Measurements from ENCODE around the gene BLTP2.

The BLTP2 gene

GRCh38 chr17:28598799-28599310 lies 46.1 kb downstream of the BLTP2 start, which contains the start of gene SPAG5:
Gene SPAG5 (minus strand): TSS chr17:28599025. CDS start chr17:28598946, 79 bp downstream.
- peak within 1 kb of the TSS; percentile 91 for H3K4me3 Mint-ChIP-seq
- H3K27ac Mint-ChIP-seq = peak within 1 kb of the TSS; percentile 92
- H3K36me3 Mint-ChIP-seq (ENCODE audit: low read depth) = peaks cover 19% of the 10 kb centered on the region
- ATAC-seq (peak; percentile 90), DNase-seq (peak; percentile 92)
- no peaks in the 10 kb centered on the region for H3K9me3 Mint-ChIP-seq
- no peaks in the 10 kb centered on the region for H3K27me3 Mint-ChIP-seq
- peaks cover 22% of the 10 kb centered on the region for H3K4me1 Mint-ChIP-seq

DNA sequence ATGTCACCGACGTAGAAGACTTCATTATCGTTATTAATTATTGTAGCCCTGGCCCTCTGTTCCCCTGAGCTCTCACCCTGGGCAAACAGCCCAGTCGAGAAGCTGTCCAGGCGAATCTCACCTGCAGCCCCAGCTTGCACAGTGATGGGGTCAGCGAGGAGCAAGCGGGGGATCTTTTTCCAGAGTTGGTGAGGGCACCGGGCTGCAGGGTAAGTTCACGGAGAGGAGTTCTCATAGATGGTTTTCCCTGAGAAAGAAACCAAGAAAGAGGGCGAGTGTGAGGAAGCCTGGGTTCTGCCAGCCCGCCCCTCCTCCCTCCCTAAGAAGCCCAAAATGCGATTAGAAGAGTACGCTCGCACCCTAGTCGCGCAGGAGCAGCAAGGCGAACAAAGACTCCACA lies 46.6 kb downstream of the BLTP2 start:
- peak overlapping the region; percentile 92 for H3K27ac Mint-ChIP-seq
- peak; percentile 0 for ATAC-seq

DNA sequence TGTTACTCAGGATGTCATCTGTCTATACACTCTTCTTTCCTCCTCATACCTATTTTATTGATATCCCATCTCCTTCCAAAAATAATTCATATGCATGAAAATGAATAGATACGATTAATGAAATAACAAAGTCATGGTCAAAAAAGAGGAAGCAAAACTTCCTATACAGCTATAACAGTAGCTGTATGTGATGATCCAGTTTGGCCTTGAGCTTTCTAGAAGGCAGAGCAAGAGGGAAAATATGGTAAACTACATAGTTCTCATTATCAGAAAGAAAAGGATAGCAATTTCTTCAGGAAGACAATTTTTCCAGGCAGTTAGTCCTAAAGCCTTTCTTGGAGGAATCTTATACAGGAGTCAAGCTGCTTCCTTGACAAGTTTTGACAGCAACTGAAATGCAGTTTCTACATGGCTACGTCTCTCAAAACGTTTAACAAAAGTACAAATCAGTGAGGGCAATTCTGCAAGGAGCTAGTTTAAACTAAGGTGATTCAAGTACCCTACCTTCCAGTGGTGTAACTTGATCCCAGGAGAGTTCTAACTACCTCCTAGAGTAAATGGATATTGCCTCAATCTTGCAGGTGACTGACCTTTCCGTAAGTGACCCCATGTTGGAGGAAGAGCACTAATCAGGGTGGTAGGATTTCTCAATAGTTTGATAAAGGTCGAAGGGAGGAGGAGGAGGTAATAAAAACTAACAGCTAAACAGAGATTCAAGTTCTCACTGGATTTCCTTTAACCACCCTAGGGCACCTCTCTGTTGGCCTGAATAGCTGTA lies 47.2 kb downstream of the BLTP2 start:
- H3K4me3 Mint-ChIP-seq = peak overlapping the region; percentile 91
- peaks cover 22% of the 10 kb centered on the region for H3K4me1 Mint-ChIP-seq
- H3K36me3 Mint-ChIP-seq (ENCODE audit: low read depth) = peaks cover 23% of the 10 kb centered on the region
- DNase-seq (no peak), ATAC-seq (no peak)
- no peaks in the 10 kb centered on the region for H3K27me3 Mint-ChIP-seq
- H3K27ac Mint-ChIP-seq = peak overlapping the region; percentile 92
- no peaks in the 10 kb centered on the region for H3K9me3 Mint-ChIP-seq

More for the DNA sequence above, 46.6 kb downstream of the BLTP2 start:
- H3K4me1 Mint-ChIP-seq = peaks cover 22% of the 10 kb centered on the region
- no peaks in the 10 kb centered on the region for H3K27me3 Mint-ChIP-seq
- no peak for DNase-seq
- H3K36me3 Mint-ChIP-seq (ENCODE audit: low read depth) = peaks cover 19% of the 10 kb centered on the region
- peak overlapping the region; percentile 91 for H3K4me3 Mint-ChIP-seq
- H3K9me3 Mint-ChIP-seq = no peaks in the 10 kb centered on the region
